Upper lobe of left lung (tissue), 4 donors: ENCODE results near the gene PKMYT1.

Source experiments
- EP300 ChIP-seq, 4 donors: sonication (generic); formaldehyde crosslinking; IDR thresholded peaks; one replicate each; pipeline ENCODE4 v1.5.1; 2017; ENCODE audit warnings: antibody characterized with exemption in 4 of 4, control low read depth in 2 of 4
- POLR2A ChIP-seq, 4 donors: fragments of 450-650 bp; IDR thresholded peaks; one replicate each; pipeline ENCODE4 v1.5.1; 2016 to 2017; ENCODE audit warnings: antibody characterized with exemption in 4 of 4, mild to moderate bottlenecking in 2 of 4

- no peak for TF ChIP-seq EP300 (IDR thresholded peaks at IDR 0.05)
- no peak for TF ChIP-seq POLR2A (IDR thresholded peaks at IDR 0.05)
Observed at GRCh38 chr16:3017794-3018506, 37.7 kb upstream of the PKMYT1 start, which contains the start of gene CLDN6.
